ENCODE measurements around the gene TANGO2. TPM values are rescaled to one million over a fixed set of nuclear protein-coding genes. Genes with fewer than 3 reads are reported as not detected.

Gene TANGO2
- total and polyA plus RNA-seq, 2 experiments from 2014 or later = 27.3 to 45.0 TPM

- Histone ChIP-seq H3K79me2 (ENCODE audit: insufficient read depth) (peaks cover 7% of the 10 kb centered on the region; the same call in 1 of the 2 replicates), H4K20me1 (ENCODE audit: insufficient read depth) (no peaks in the 10 kb centered on the region), H3K4me3 (no peak overlapping the region), H3K36me3 (ENCODE audit: low read depth) (peaks cover 13% of the 10 kb centered on the region; the same call in 1 of the 2 replicates), H3K4me1 (ENCODE audit: insufficient read depth) (no peaks in the 10 kb centered on the region), H3K9ac (no peak overlapping the region), H3K9me3 (ENCODE audit: low read depth) (no peaks in the 10 kb centered on the region), H3K27me3 (replicated peaks; ENCODE audit: insufficient read depth) (no peaks in the 10 kb centered on the region), H3F3A (ENCODE audit: insufficient read depth) (no peaks in the 10 kb centered on the region), H3K27ac (no peak overlapping the region), H2AFZ (no peak overlapping the region), H3K4me2 (ENCODE audit: unreplicated experiment) (no peak overlapping the region), H3K9me2 (ENCODE audit: insufficient read depth) (no peaks in the 10 kb centered on the region)
- in situ Hi-C loops (cut with MboI) = no loop called here
- DNase-seq = no peak
- no peak for TF ChIP-seq EZH2phosphoT487 (IDR thresholded peaks at IDR 0.05; ENCODE audit: insufficient read depth, low read depth)
- 71 to 77% methylated on average over 4 of the region's 4 CpGs for WGBS, 2 experiments (ENCODE audit: low coverage in 1 of 2, low lambda C conversion rate in 2 of 2, missing lambda C conversion rate in 2 of 2)
Measured at GRCh38 chr22:20046730-20047129, 25.8 kb downstream of the TANGO2 start.

GRCh38 chr22:20051927-20052308, 31.0 kb downstream of the TANGO2 start:
- Histone ChIP-seq H3K9ac (no peak overlapping the region), H3K79me2 (ENCODE audit: insufficient read depth) (no peaks in the 10 kb centered on the region), H3K9me3 (ENCODE audit: low read depth) (no peaks in the 10 kb centered on the region), H3K9me2 (ENCODE audit: insufficient read depth) (no peaks in the 10 kb centered on the region), H3K27ac (no peak overlapping the region), H3K4me2 (ENCODE audit: unreplicated experiment) (no peak overlapping the region), H3K4me3 (no peak overlapping the region), H3F3A (ENCODE audit: insufficient read depth) (no peaks in the 10 kb centered on the region), H3K4me1 (ENCODE audit: insufficient read depth) (no peaks in the 10 kb centered on the region), H2AFZ (no peak overlapping the region), H3K36me3 (ENCODE audit: low read depth) (peaks cover 9% of the 10 kb centered on the region; the same call in 1 of the 2 replicates), H3K27me3 (replicated peaks; ENCODE audit: insufficient read depth) (no peaks in the 10 kb centered on the region), H4K20me1 (ENCODE audit: insufficient read depth) (no peaks in the 10 kb centered on the region)
- TF ChIP-seq EZH2 (IDR thresholded peaks at IDR 0.05; ENCODE audit: insufficient read depth, poor library complexity, severe bottlenecking) (no peak), EZH2phosphoT487 (IDR thresholded peaks at IDR 0.05; ENCODE audit: insufficient read depth, low read depth) (no peak)
- WGBS, 2 experiments (ENCODE audit: low coverage in 1 of 2, low lambda C conversion rate in 2 of 2, missing lambda C conversion rate in 2 of 2) = 95 to 99% methylated on average over 6 of the region's 6 CpGs
- in situ Hi-C loops (cut with MboI) = no loop called here
- no peak for DNase-seq

- no peak overlapping the region for H3K4me2 ChIP-seq (ENCODE audit: unreplicated experiment)
- no peaks in the 10 kb centered on the region for H3K9me3 ChIP-seq (ENCODE audit: low read depth)
- no peak overlapping the region for H3K27ac ChIP-seq
- no peak overlapping the region for H2AFZ ChIP-seq
- no peaks in the 10 kb centered on the region for H3F3A ChIP-seq (ENCODE audit: insufficient read depth)
- in situ Hi-C loops (cut with MboI) = no loop called here
- H3K36me3 ChIP-seq (ENCODE audit: low read depth) = peaks cover 9% of the 10 kb centered on the region; the same call in 1 of the 2 replicates
- no peaks in the 10 kb centered on the region for H3K27me3 ChIP-seq (replicated peaks; ENCODE audit: insufficient read depth)
- H3K4me1 ChIP-seq (ENCODE audit: insufficient read depth) = no peaks in the 10 kb centered on the region
- H3K9me2 ChIP-seq (ENCODE audit: insufficient read depth) = no peaks in the 10 kb centered on the region
- no peak for DNase-seq
- TF ChIP-seq EZH2phosphoT487 (IDR thresholded peaks at IDR 0.05; ENCODE audit: insufficient read depth, low read depth) = no peak
- TF ChIP-seq EZH2 (IDR thresholded peaks at IDR 0.05; ENCODE audit: insufficient read depth, poor library complexity, severe bottlenecking) = no peak
- H3K9ac ChIP-seq = no peak overlapping the region
- WGBS, 2 experiments (ENCODE audit: low coverage in 1 of 2, low lambda C conversion rate in 2 of 2, missing lambda C conversion rate in 2 of 2) = 89 to 92% methylated on average over 25 to 26 of the region's 26 CpGs
- no peaks in the 10 kb centered on the region for H4K20me1 ChIP-seq (ENCODE audit: insufficient read depth)
- H3K4me3 ChIP-seq = no peak overlapping the region
- H3K79me2 ChIP-seq (ENCODE audit: insufficient read depth) = no peaks in the 10 kb centered on the region
Measured at GRCh38 chr22:20052309-20053259, 31.7 kb downstream of the TANGO2 start.

- DNase-seq = no peak
- Histone ChIP-seq H3K4me1 (ENCODE audit: insufficient read depth) (no peaks in the 10 kb centered on the region), H3K9me3 (ENCODE audit: low read depth) (no peaks in the 10 kb centered on the region), H3K9ac (no peak overlapping the region), H3K27me3 (replicated peaks; ENCODE audit: insufficient read depth) (no peaks in the 10 kb centered on the region), H4K20me1 (ENCODE audit: insufficient read depth) (no peaks in the 10 kb centered on the region), H3F3A (ENCODE audit: insufficient read depth) (no peaks in the 10 kb centered on the region), H3K4me3 (no peak overlapping the region), H3K36me3 (ENCODE audit: low read depth) (peaks cover 5% of the 10 kb centered on the region; the same call in 1 of the 2 replicates), H2AFZ (no peak overlapping the region), H3K27ac (no peak overlapping the region), H3K9me2 (ENCODE audit: insufficient read depth) (no peaks in the 10 kb centered on the region), H3K79me2 (ENCODE audit: insufficient read depth) (no peaks in the 10 kb centered on the region), H3K4me2 (ENCODE audit: unreplicated experiment) (no peak overlapping the region)
- in situ Hi-C loops (cut with MboI) = no loop called here
- TF ChIP-seq EZH2phosphoT487 (IDR thresholded peaks at IDR 0.05; ENCODE audit: insufficient read depth, low read depth) (no peak), EZH2 (IDR thresholded peaks at IDR 0.05; ENCODE audit: insufficient read depth, poor library complexity, severe bottlenecking) (no peak)
- 85% methylated on average over 14 of the region's 14 CpGs for WGBS, 2 experiments (ENCODE audit: low coverage in 1 of 2, low lambda C conversion rate in 2 of 2, missing lambda C conversion rate in 2 of 2)
Measured at GRCh38 chr22:20053407-20054033, 32.6 kb downstream of the TANGO2 start.

Data from GM23248 (cell line).